Kidney (tissue), 14 donors: ENCODE data around the gene XRCC4. TPM values are rescaled to one million over a fixed set of nuclear protein-coding genes. Genes with fewer than 3 reads are reported as not detected.

ENCODE experiments used
- DNase-seq, 5 donors: peaks; one replicate each; pipeline ENCODE4 v3.0.0-alpha.2; 2013 to 2020
- FAIRE-seq: peaks from 2 replicates; lab custom pipeline; 2012; peaks lifted over from hg19 to GRCh38; lab: Jason Lieb, UNC
- H3K27ac ChIP-seq, 2 donors: one replicate each; pipeline ENCODE4 v1.7.0; 2013; ENCODE audit warnings: low read depth in 2 of 2, low read length in 2 of 2, inconsistent platforms in 1 of 2
- H3K27me3 ChIP-seq: one replicate; pipeline ENCODE4 v1.7.1; 2013; ENCODE audit warnings: low read length, inconsistent platforms; ENCODE audit not compliant: control insufficient read depth, insufficient read depth
- H3K36me3 ChIP-seq, 3 donors: one replicate each; pipeline versions ENCODE4 v1.7.0 to v1.7.1; 2013; ENCODE audit warnings: low read length in 3 of 3, control low read depth in 1 of 3, inconsistent platforms in 1 of 3; ENCODE audit not compliant: insufficient read depth in 3 of 3, control insufficient read depth in 2 of 3
- H3K4me1 ChIP-seq, 3 donors: one replicate each; pipeline versions ENCODE4 v1.7.0 to v1.7.1; 2013; ENCODE audit warnings: low read length in 3 of 3, inconsistent platforms in 1 of 3, low read depth in 1 of 3; ENCODE audit not compliant: control insufficient read depth in 2 of 3, insufficient read depth in 2 of 3
- H3K4me3 ChIP-seq, 3 donors: one replicate each; pipeline versions ENCODE4 v1.7.0 to v1.8.1; 2013; ENCODE audit warnings: low read length in 3 of 3, control low read depth in 1 of 3, inconsistent platforms in 1 of 3
- H3K9ac ChIP-seq, 3 donors: one replicate each; pipeline versions ENCODE4 v1.7.0 to v1.7.1; 2013; ENCODE audit warnings: low read length in 3 of 3, control low read depth in 1 of 3, inconsistent platforms in 1 of 3
- H3K9me3 ChIP-seq, 3 donors: one replicate each; pipeline versions ENCODE4 v1.7.0 to v1.7.1; 2013; ENCODE audit warnings: low read length in 3 of 3, control low read depth in 1 of 3, inconsistent platforms in 1 of 3; ENCODE audit not compliant: control insufficient read depth in 2 of 3, insufficient read depth in 1 of 3
- intact Hi-C: fragments of 100-400 bp; cut with DNase I; formaldehyde crosslinking; loops from one replicate; pipeline ENCODE4 v1.11.1; 2022
- polyA plus RNA-seq: library from polyadenylated mRNA; stranded (reverse); fragments of 350-450 nt; fragmentation: Illumina TruSeq; extraction: RNeasy Lipid Tissue Mini Kit (QIAGEN cat#74804); gene quantifications from one replicate; pipeline ENCODE4 v1.2.3, GENCODE V29; 2014; ENCODE audit warnings: low read depth, low replicate concordance; ENCODE audit not compliant: insufficient read depth
- total RNA-seq: library from RNA; stranded (reverse); fragmentation: NEBNext Ultra II Directional; extraction: Animal tissue kit (Norgen Biotek cat#: 25700); gene quantifications from one replicate; pipeline ENCODE4 v1.2.1, GENCODE V29; 2021
- TF ChIP-seq, protein P1 (sequence below): IDR thresholded peaks from 3 replicates; pipeline ENCODE4 v1.5.1; 2012; ENCODE audit warnings: mild to moderate bottlenecking, moderate library complexity, borderline replicate concordance; ENCODE audit not compliant: insufficient read depth; ENCODE audit errors: extremely low read depth
- donor health status: control.
- donor health status: control.
- donor health status: control.
- donor health status: control.
- donor health status: control.
- donor health status: DM: yes; HTN: yes; CAD: no.
- donor health status: Normal renal cell carcinoma (clear cell type).

The XRCC4 gene
- total and polyA plus RNA-seq, 2 donors from 2014 or later: 8.5 to 9.4 TPM

GRCh38 chr5:83222906-83223305, 145.6 kb downstream of the XRCC4 start:
- Histone ChIP-seq H3K4me1 (no peaks in the 10 kb centered on the region), H3K9ac (no peak overlapping the region), H3K27me3 (no peaks in the 10 kb centered on the region), H3K9me3 (no peaks in the 10 kb centered on the region), H3K36me3 (no peaks in the 10 kb centered on the region), H3K27ac (no peak overlapping the region), H3K4me3 (no peak overlapping the region)
- intact Hi-C loops: no loop called here
- FAIRE-seq: no peak
- TF ChIP-seq, protein P1, sequence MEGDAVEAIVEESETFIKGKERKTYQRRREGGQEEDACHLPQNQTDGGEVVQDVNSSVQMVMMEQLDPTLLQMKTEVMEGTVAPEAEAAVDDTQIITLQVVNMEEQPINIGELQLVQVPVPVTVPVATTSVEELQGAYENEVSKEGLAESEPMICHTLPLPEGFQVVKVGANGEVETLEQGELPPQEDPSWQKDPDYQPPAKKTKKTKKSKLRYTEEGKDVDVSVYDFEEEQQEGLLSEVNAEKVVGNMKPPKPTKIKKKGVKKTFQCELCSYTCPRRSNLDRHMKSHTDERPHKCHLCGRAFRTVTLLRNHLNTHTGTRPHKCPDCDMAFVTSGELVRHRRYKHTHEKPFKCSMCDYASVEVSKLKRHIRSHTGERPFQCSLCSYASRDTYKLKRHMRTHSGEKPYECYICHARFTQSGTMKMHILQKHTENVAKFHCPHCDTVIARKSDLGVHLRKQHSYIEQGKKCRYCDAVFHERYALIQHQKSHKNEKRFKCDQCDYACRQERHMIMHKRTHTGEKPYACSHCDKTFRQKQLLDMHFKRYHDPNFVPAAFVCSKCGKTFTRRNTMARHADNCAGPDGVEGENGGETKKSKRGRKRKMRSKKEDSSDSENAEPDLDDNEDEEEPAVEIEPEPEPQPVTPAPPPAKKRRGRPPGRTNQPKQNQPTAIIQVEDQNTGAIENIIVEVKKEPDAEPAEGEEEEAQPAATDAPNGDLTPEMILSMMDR: no peak
- no peak for DNase-seq

GRCh38 chr5:83227611-83228010, 150.3 kb downstream of the XRCC4 start:
- Histone ChIP-seq H3K9me3 (no peaks in the 10 kb centered on the region), H3K27ac (no peak overlapping the region), H3K9ac (no peak overlapping the region), H3K36me3 (no peaks in the 10 kb centered on the region), H3K4me1 (no peaks in the 10 kb centered on the region), H3K27me3 (no peaks in the 10 kb centered on the region), H3K4me3 (no peak overlapping the region)
- TF ChIP-seq, protein P1: no peak
- intact Hi-C loops: no loop called here
- no peak for DNase-seq
- FAIRE-seq: no peak

DNA sequence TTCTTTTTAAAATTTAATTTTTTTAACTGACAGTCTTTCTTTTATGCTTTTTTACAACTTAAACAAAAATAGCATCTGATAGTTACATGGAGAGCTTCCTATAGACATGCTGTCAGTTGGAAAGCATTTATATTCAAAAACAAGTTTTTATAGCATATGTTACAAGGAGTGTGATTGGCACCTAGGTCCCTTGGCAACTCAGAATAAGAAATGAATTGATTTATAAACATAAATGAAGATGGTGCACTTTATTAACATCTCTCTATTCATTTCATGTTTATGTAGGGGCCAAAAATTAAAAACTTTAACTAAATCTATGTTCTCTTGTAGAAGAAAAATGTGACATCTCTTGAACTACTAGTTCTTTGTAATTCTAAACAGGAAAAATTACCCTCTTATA, 153.2 kb downstream of the XRCC4 start:
- intact Hi-C loops: no loop called here
- TF ChIP-seq, protein P1: no peak
- FAIRE-seq (no peak), DNase-seq (no peak)
- Histone ChIP-seq H3K27me3 (no peaks in the 10 kb centered on the region), H3K4me3 (no peak overlapping the region), H3K27ac (no peak overlapping the region), H3K36me3 (no peaks in the 10 kb centered on the region), H3K9me3 (no peaks in the 10 kb centered on the region), H3K4me1 (no peaks in the 10 kb centered on the region), H3K9ac (no peak overlapping the region)

DNA sequence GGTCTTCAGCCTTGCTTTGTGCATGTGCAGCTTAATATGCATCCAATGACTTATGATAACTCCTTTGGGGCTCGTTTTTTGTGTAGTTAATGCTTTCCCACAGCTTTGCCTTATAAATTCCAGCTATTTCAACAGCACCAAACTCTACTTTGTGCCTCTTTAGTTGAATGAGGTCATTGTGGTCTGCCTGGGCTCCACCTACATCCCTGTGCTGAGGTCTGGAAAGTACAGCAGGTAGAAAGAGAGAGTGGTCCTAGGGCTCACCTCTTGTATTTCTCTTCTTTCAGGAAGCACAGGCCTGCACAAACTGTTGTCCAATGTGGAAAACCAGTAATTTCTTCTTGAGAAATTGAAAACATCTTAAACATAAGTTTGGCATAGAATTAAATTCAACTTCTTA, 167.2 kb downstream of the XRCC4 start:
- DNase-seq (peak in 2 of 5 donors; percentile 9 to 29), FAIRE-seq (no peak)
- no peaks in the 10 kb centered on the region for H3K4me1 ChIP-seq
- H3K27me3 ChIP-seq: no peaks in the 10 kb centered on the region
- no peak overlapping the region for H3K4me3 ChIP-seq
- H3K9me3 ChIP-seq: no peaks in the 10 kb centered on the region
- TF ChIP-seq, protein P1: no peak
- no peak overlapping the region for H3K27ac ChIP-seq
- no peak overlapping the region for H3K9ac ChIP-seq
- no peaks in the 10 kb centered on the region for H3K36me3 ChIP-seq
- intact Hi-C loops: no loop called here
